GM23338 (cell line): ENCODE results near the gene THRA.

ENCODE experiments used
- CTCF ChIP-seq, 2 experiments: fragments of 200-600 bp in 1 of 2; sonication (generic) in 1 of 2; conservative IDR thresholded peaks; 2 replicates each; pipeline versions ENCODE4 v1.5.1 to v1.6.1; 2016 to 2017; ENCODE audit warnings: antibody characterized with exemption in 2 of 2, low read depth in 2 of 2, mild to moderate bottlenecking in 2 of 2, moderate library complexity in 1 of 2
- JUNB ChIP-seq: IDR thresholded peaks from one replicate; pipeline ENCODE4 v1.6.1; 2016; ENCODE audit warnings: antibody characterized with exemption; ENCODE audit not compliant: unreplicated experiment

- no peak for TF ChIP-seq CTCF (conservative IDR thresholded peaks at IDR 0.05; ENCODE audit: low read depth in 2 of 2)
- no peak for TF ChIP-seq JUNB
Measured at GRCh38 chr17:40021451-40021971, 41.3 kb upstream of the THRA start.
